ENCODE data around the gene DISP1.

Gene DISP1

DNA sequence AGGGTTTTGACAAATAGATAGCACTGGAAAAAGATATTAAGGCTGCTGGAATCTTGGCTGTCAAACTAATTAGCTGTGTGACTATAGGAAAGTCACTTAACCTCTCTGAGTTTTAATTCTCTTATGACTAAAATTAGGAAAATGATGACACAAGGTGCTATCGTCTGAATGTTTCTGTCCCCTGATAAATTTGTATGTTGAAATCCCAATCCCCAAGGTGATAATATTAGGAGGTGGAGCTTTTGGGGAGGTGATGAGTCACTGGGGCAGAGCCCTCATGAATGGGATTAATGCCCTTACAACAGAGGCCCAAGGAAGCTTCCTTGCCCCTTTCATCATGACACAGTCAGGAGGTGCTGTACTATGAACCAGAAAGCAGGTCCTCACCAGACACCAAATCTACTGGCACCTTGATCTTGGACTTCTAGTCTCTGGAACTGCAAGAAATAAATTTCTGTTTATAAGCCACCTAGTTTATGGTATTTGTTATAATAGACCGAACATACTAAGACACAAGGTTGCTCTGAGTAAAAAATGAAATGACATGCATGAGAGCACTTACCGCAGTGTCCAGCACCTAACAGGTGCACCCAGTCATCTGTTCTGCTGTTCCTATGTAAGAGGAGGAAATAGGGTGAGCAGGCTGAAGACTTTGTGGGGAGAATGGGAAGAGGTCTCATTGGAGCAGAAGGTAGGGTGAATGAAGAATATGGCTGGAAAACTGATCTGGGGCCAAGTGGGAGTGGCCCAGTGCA lies 26.3 kb upstream of the DISP1 start:
- Histone ChIP-seq H3K9me3 (no peaks in the 10 kb centered on the region), H3K36me3 (no peaks in the 10 kb centered on the region), H3K27me3 (no peaks in the 10 kb centered on the region), H3K4me1 (no peaks in the 10 kb centered on the region), H3K4me3 (no peak overlapping the region), H3K27ac (no peak overlapping the region)
- DNase-seq = no peak
- intact Hi-C loops (cut with DNase I; ENCODE audit: low total_unique reads) = no loop called here
- TF ChIP-seq, protein P1, sequence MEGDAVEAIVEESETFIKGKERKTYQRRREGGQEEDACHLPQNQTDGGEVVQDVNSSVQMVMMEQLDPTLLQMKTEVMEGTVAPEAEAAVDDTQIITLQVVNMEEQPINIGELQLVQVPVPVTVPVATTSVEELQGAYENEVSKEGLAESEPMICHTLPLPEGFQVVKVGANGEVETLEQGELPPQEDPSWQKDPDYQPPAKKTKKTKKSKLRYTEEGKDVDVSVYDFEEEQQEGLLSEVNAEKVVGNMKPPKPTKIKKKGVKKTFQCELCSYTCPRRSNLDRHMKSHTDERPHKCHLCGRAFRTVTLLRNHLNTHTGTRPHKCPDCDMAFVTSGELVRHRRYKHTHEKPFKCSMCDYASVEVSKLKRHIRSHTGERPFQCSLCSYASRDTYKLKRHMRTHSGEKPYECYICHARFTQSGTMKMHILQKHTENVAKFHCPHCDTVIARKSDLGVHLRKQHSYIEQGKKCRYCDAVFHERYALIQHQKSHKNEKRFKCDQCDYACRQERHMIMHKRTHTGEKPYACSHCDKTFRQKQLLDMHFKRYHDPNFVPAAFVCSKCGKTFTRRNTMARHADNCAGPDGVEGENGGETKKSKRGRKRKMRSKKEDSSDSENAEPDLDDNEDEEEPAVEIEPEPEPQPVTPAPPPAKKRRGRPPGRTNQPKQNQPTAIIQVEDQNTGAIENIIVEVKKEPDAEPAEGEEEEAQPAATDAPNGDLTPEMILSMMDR (IDR thresholded peaks at IDR 0.05) = no peak

DNA sequence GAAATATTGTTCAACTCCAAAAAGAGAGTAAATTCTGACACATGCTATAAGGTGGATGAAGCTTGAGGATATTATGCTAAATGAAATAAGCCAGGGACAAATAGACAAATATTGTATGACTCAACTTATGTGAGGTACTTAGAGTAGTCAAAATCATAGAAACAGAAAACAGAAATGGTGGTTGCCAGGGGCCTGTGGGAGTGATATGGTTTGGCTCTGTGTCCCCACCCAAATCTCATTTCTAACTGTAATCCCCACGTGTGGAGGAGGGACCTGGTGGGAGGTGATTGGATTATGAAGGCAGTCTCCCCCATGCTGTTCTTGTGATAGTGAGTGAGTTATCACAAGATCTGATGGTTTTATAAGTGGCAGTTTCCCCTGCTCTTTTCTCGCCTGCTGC lies 24.7 kb upstream of the DISP1 start:
- intact Hi-C loops (cut with DNase I; ENCODE audit: low total_unique reads) = no loop called here
- no peak for DNase-seq
- H3K36me3 ChIP-seq = no peaks in the 10 kb centered on the region
- TF ChIP-seq, protein P1 (IDR thresholded peaks at IDR 0.05) = no peak
- no peaks in the 10 kb centered on the region for H3K9me3 ChIP-seq
- H3K27me3 ChIP-seq = no peaks in the 10 kb centered on the region
- no peak overlapping the region for H3K27ac ChIP-seq
- H3K4me3 ChIP-seq = no peak overlapping the region
- no peaks in the 10 kb centered on the region for H3K4me1 ChIP-seq

DNA sequence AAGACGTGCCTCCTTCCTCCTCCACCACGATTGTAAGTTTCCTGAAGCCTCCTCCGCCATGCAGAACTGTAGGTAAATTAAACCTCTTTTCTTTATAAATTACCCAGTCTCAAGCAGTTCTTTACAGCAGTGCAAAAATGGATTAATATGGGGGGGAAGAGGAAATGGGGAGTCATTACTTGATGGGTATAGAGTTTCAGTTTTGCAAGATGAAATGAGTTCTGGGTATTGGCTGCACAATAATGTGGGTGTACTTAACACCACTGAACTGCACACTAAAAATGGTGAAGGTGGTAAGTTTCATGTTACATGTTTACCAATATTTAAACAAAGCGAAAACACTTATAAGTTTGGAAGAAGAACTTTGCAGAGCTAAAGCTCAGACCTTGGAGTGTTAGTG lies 24.3 kb upstream of the DISP1 start:
- no peak for DNase-seq
- Histone ChIP-seq H3K36me3 (no peaks in the 10 kb centered on the region), H3K27me3 (no peaks in the 10 kb centered on the region), H3K4me3 (no peak overlapping the region), H3K4me1 (no peaks in the 10 kb centered on the region), H3K27ac (no peak overlapping the region), H3K9me3 (no peaks in the 10 kb centered on the region)
- TF ChIP-seq, protein P1 (IDR thresholded peaks at IDR 0.05) = no peak
- intact Hi-C loops (cut with DNase I; ENCODE audit: low total_unique reads) = no loop called here

DNA sequence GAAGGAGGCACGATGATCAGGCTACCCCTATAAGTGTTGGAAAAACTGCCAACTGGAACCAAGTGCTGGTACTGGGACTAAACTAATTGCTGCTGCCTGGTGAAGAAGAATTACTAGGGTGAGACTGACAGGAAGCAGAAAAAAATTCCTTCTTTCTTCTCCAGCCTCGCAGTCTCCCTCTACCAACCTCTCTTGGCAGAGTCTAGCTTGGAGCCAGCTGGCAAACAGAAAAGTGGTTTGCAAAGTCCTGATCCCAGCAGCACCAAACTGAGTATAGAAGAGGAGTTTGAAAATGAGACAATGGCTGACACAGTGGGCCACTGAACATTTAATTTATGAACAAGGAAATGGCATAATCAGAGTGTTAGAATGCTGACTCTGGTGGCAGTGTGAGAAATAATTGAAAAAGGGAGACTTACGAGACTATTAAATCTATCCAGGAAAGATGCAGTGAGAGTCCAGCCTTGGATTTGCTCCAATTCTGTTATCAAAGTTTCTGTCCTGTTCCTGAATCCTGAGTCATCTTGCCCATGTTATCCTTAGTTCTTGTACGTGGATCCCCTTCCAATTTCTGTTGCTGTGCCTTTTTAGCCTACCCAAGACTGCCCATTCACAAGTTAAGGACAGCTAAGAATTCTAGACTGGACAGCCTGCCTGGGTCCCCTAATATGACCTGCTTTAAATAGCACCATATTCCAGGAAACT lies 23.7 kb upstream of the DISP1 start:
- no peaks in the 10 kb centered on the region for H3K9me3 ChIP-seq
- no peak for DNase-seq
- H3K4me3 ChIP-seq = no peak overlapping the region
- H3K4me1 ChIP-seq = no peaks in the 10 kb centered on the region
- no peak overlapping the region for H3K27ac ChIP-seq
- intact Hi-C loops (cut with DNase I; ENCODE audit: low total_unique reads) = no loop called here
- no peaks in the 10 kb centered on the region for H3K27me3 ChIP-seq
- TF ChIP-seq, protein P1 (IDR thresholded peaks at IDR 0.05) = no peak
- H3K36me3 ChIP-seq = no peaks in the 10 kb centered on the region

DNA sequence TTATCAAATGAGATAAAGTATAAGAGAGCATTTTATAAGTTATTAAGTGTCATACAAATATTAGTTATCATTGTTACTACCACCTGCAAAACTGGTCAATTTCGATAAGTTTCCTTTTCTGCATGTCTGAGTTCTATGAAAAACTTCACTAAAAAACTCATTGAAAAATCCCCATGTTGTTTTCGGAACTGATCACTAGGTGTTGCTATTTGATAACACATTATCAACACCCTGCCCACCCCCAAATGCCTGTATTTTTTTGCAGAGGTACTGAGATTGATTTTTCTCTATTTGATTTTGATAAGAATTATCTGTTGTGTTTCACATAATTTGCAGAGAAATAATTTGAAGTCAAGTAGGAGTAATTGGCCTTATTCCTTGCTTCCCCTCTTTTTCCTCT lies 22.1 kb upstream of the DISP1 start:
- intact Hi-C loops (cut with DNase I; ENCODE audit: low total_unique reads) = loop anchor here (2.0 kb wide), 1 partner anchor 288 kb away; no protein-coding TSS in a partner anchor
- Histone ChIP-seq H3K9me3 (no peaks in the 10 kb centered on the region), H3K27me3 (no peaks in the 10 kb centered on the region), H3K27ac (no peak overlapping the region), H3K4me3 (no peak overlapping the region), H3K4me1 (no peaks in the 10 kb centered on the region), H3K36me3 (no peaks in the 10 kb centered on the region)
- DNase-seq = no peak
- TF ChIP-seq, protein P1 (IDR thresholded peaks at IDR 0.05) = peak; percentile 52 to 72

All from tibial artery (tissue), 4 donors.